ENCODE measurements around the gene CLIC3. TPM values are rescaled to one million over a fixed set of nuclear protein-coding genes. Genes with fewer than 3 reads are reported as not detected.

The CLIC3 gene
- total RNA-seq, 2 donors from 2014 or later = 1.4 to 8.7 TPM

GRCh38 chr9:136945333-136946227, 50.8 kb downstream of the CLIC3 start:
- Histone ChIP-seq H3K36me3 (peaks cover 22% of the 10 kb centered on the region), H3K4me3 (no peak overlapping the region), H3K4me1 (ENCODE audit: control insufficient read depth in 1 of 2, low read depth in 2 of 2) (peaks cover 21 to 42% of the 10 kb centered on the region in 2 donors), H3K9me3 (no peaks in the 10 kb centered on the region), H3K27ac (no peak overlapping the region), H3K27me3 (replicated peaks; ENCODE audit: insufficient read depth) (no peaks in the 10 kb centered on the region)
- DNase-seq (ENCODE audit: low spot score) (no peak), ATAC-seq (ENCODE audit: insufficient number of reproducible peaks, low FRiP score, low read depth) (no peak)
- TF ChIP-seq CTCF (IDR thresholded peaks at IDR 0.05) = no peak

Other genes starting within 250 kb of the CLIC3 start
- 10 to 100 TPM in 1 of 2 donors, 1 to 10 TPM in 1; 4.5 to 25.3 TPM for gene LCN6, start 248.0 kb downstream of the CLIC3 start, total RNA-seq
- gene LCN8, start 238.3 kb downstream of the CLIC3 start, total RNA-seq = not detected
- gene LCN15, start 232.1 kb downstream of the CLIC3 start, total RNA-seq = not detected
- 10 to 100 TPM; 12.8 to 37.8 TPM for gene TMEM141, start 205.2 kb downstream of the CLIC3 start, total RNA-seq
- gene CCDC183, start 200.2 kb downstream of the CLIC3 start, total RNA-seq = under 1 TPM; 0.68 to 0.71 TPM
- gene RABL6, start 188.6 kb downstream of the CLIC3 start, total RNA-seq = 10 to 100 TPM; 61.7 to 86.2 TPM
- gene AJM1, start 154.1 kb downstream of the CLIC3 start, total RNA-seq = 1 to 10 TPM; 7.3 to 9.2 TPM
- gene PHPT1, start 147.2 kb downstream of the CLIC3 start, total RNA-seq = 10 to 100 TPM; 37.5 to 92.1 TPM
- gene MAMDC4, start 144.2 kb downstream of the CLIC3 start, total RNA-seq = 1 to 10 TPM; 1.8 to 2.8 TPM
- gene EDF1, start 130.3 kb downstream of the CLIC3 start, total RNA-seq = 100 to 1,000 TPM; 200 to 240 TPM
- gene TRAF2, start 110.1 kb downstream of the CLIC3 start, total RNA-seq = 10 to 100 TPM; 11.6 to 12.9 TPM
- 100 to 1,000 TPM; 176 to 383 TPM for gene FBXW5, start 51.8 kb downstream of the CLIC3 start, total RNA-seq
- not detected for gene C8G, start 51.3 kb downstream of the CLIC3 start, total RNA-seq
- gene LCN12, start 44.3 kb downstream of the CLIC3 start, total RNA-seq = under 1 TPM in 1 of 2 donors, not detected in 1; 0.27 TPM
- gene PTGDS, start 19.1 kb downstream of the CLIC3 start, total RNA-seq = 10 to 100 TPM; 66.1 to 89.5 TPM
- not detected for gene LCNL1, start 13.6 kb downstream of the CLIC3 start, total RNA-seq
- 10 to 100 TPM; 49.9 to 57.3 TPM for gene PAXX, start 4.1 kb downstream of the CLIC3 start, total RNA-seq
- 10 to 100 TPM; 37.2 to 60.5 TPM for gene ABCA2, start 31.7 kb upstream of the CLIC3 start, total RNA-seq
- gene FUT7, start 35.5 kb upstream of the CLIC3 start, total RNA-seq = not detected
- 10 to 100 TPM; 71.5 to 95.8 TPM for gene NPDC1, start 49.6 kb upstream of the CLIC3 start, total RNA-seq
- under 1 TPM; 0.92 to 0.95 TPM for gene ENTPD2, start 57.5 kb upstream of the CLIC3 start, total RNA-seq
- gene SAPCD2, start 74.0 kb upstream of the CLIC3 start, total RNA-seq = under 1 TPM; 0.41 to 0.92 TPM
- 10 to 100 TPM in 1 of 2 donors, 1 to 10 TPM in 1; 9.6 to 11.4 TPM for gene UAP1L1, start 80.9 kb upstream of the CLIC3 start, total RNA-seq
- gene MAN1B1, start 90.4 kb upstream of the CLIC3 start, total RNA-seq = 10 to 100 TPM; 32.9 to 52.9 TPM
- 100 to 1,000 TPM; 100 to 148 TPM for gene DPP7, start 118.2 kb upstream of the CLIC3 start, total RNA-seq
- not detected for gene GRIN1, start 142.6 kb upstream of the CLIC3 start, total RNA-seq
- gene LRRC26, start 173.5 kb upstream of the CLIC3 start, total RNA-seq = not detected
- not detected for gene TMEM210, start 175.5 kb upstream of the CLIC3 start, total RNA-seq
- gene ANAPC2, start 192.0 kb upstream of the CLIC3 start, total RNA-seq = 10 to 100 TPM; 25.2 to 43.0 TPM
- gene SSNA1, start 192.1 kb upstream of the CLIC3 start, total RNA-seq = 10 to 100 TPM; 40.6 to 67.1 TPM
- 1 to 10 TPM; 4.7 to 5.6 TPM for gene TPRN, start 204.2 kb upstream of the CLIC3 start, total RNA-seq
- 10 to 100 TPM; 12.0 to 35.2 TPM for gene TMEM203, start 209.1 kb upstream of the CLIC3 start, total RNA-seq
- 10 to 100 TPM; 13.3 to 17.7 TPM for gene NDOR1, start 209.1 kb upstream of the CLIC3 start, total RNA-seq
- 1 to 10 TPM in 1 of 2 donors, not detected in 1; 3.7 TPM for gene RNF208, start 225.7 kb upstream of the CLIC3 start, total RNA-seq
- not detected for gene CYSRT1, start 228.6 kb upstream of the CLIC3 start, total RNA-seq
- not detected for gene RNF224, start 230.9 kb upstream of the CLIC3 start, total RNA-seq
- under 1 TPM in 1 of 2 donors, not detected in 1; 0.54 TPM for gene SLC34A3, start 234.3 kb upstream of the CLIC3 start, total RNA-seq
- gene TUBB4B, start 244.7 kb upstream of the CLIC3 start, total RNA-seq = 100 to 1,000 TPM; 172 to 193 TPM